ENCODE results near the gene PTK7.

- TF ChIP-seq, protein P1, sequence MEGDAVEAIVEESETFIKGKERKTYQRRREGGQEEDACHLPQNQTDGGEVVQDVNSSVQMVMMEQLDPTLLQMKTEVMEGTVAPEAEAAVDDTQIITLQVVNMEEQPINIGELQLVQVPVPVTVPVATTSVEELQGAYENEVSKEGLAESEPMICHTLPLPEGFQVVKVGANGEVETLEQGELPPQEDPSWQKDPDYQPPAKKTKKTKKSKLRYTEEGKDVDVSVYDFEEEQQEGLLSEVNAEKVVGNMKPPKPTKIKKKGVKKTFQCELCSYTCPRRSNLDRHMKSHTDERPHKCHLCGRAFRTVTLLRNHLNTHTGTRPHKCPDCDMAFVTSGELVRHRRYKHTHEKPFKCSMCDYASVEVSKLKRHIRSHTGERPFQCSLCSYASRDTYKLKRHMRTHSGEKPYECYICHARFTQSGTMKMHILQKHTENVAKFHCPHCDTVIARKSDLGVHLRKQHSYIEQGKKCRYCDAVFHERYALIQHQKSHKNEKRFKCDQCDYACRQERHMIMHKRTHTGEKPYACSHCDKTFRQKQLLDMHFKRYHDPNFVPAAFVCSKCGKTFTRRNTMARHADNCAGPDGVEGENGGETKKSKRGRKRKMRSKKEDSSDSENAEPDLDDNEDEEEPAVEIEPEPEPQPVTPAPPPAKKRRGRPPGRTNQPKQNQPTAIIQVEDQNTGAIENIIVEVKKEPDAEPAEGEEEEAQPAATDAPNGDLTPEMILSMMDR (IDR thresholded peaks at IDR 0.05): no peak
- TF ChIP-seq POLR2A (IDR thresholded peaks at IDR 0.05) (no peak), POLR2AphosphoS5 (IDR thresholded peaks at IDR 0.05) (no peak)
Observed at GRCh38 chr6:43034190-43034525, 42.0 kb upstream of the PTK7 start.
